Loucy (cell line): ENCODE measurements around the gene CFAP119.
A peak's percentile ranks its signal among the peaks of the same experiment; 100 is the strongest.
"Not testable (repeated sequence)": the region's sequence is repeated elsewhere in the genome, so short reads cannot be mapped to it uniquely, and the experiment has no call there.

Experiments used
- H2AFZ ChIP-seq: fragments of 200-600 bp; sonication (generic); 2 replicates; pipeline ENCODE4 v1.6.0; 2016; ENCODE audit warnings: antibody characterized with exemption, mild to moderate bottlenecking, low read length, moderate library complexity
- H3F3A ChIP-seq: fragments of 200-600 bp; 2 replicates; pipeline ENCODE4 v1.6.0; 2016; ENCODE audit warnings: antibody characterized with exemption, low read depth, mild to moderate bottlenecking
- H3K27me3 ChIP-seq: fragments of 200-600 bp; sonication (generic); 2 replicates; pipeline ENCODE4 v1.6.1; 2014; ENCODE audit warnings: low read length, mild to moderate bottlenecking; ENCODE audit not compliant: insufficient read depth, poor library complexity, severe bottlenecking
- H3K36me3 ChIP-seq: fragments of 200-600 bp; sonication (generic); 2 replicates; pipeline ENCODE4 v1.6.1; 2016; ENCODE audit warnings: low read length; ENCODE audit not compliant: insufficient read depth
- H3K4me1 ChIP-seq: fragments of 200-600 bp; sonication (generic); 2 replicates; pipeline ENCODE4 v1.5.1; 2014; ENCODE audit warnings: low read length, mild to moderate bottlenecking; ENCODE audit not compliant: insufficient read depth, poor library complexity, severe bottlenecking
- H3K4me2 ChIP-seq: fragments of 200-600 bp; sonication (generic); 2 replicates; pipeline ENCODE4 v1.6.0; 2014; ENCODE audit warnings: antibody characterized with exemption, low read length, low read depth, mild to moderate bottlenecking; ENCODE audit not compliant: poor library complexity, severe bottlenecking
- H3K4me3 ChIP-seq: fragments of 200-600 bp; sonication (generic); 2 replicates; pipeline ENCODE4 v1.5.1; 2014; ENCODE audit warnings: low read length, mild to moderate bottlenecking, mixed read lengths; ENCODE audit not compliant: poor library complexity, severe bottlenecking
- H3K79me2 ChIP-seq: fragments of 200-600 bp; sonication (generic); 2 replicates; pipeline ENCODE4 v1.6.1; 2014; ENCODE audit warnings: low read length; ENCODE audit not compliant: insufficient read depth
- H3K9ac ChIP-seq: fragments of 200-600 bp; sonication (generic); 2 replicates; pipeline ENCODE4 v1.6.0; 2014; ENCODE audit warnings: mild to moderate bottlenecking, low read depth, low read length, moderate library complexity; ENCODE audit not compliant: poor library complexity, severe bottlenecking
- H3K9me2 ChIP-seq: fragments of 200-600 bp; sonication (generic); replicated peaks from 2 replicates; pipeline ENCODE4 v1.6.1; 2016; ENCODE audit warnings: low read depth, low read length, mixed read lengths
- H3K9me3 ChIP-seq: fragments of 200-600 bp; sonication (generic); 2 replicates; pipeline ENCODE4 v1.6.1; 2014; ENCODE audit warnings: mild to moderate bottlenecking, antibody characterized with exemption, low read length, low read depth; ENCODE audit not compliant: insufficient read depth
- H4K20me1 ChIP-seq: fragments of 200-600 bp; sonication (generic); 2 replicates; pipeline ENCODE4 v1.6.0; 2014; ENCODE audit warnings: antibody characterized with exemption, low read length, mild to moderate bottlenecking; ENCODE audit not compliant: insufficient read depth, poor library complexity, severe bottlenecking
- CTCF ChIP-seq: fragments of 200-600 bp; sonication (generic); conservative IDR thresholded peaks from 2 replicates; pipeline ENCODE4 v1.5.1; 2014; ENCODE audit warnings: mild to moderate bottlenecking, antibody characterized with exemption, low read length
- EZH2phosphoT487 ChIP-seq: fragments of 200-600 bp; IDR thresholded peaks from 2 replicates; pipeline ENCODE4 v1.6.1; 2018; ENCODE audit warnings: antibody characterized with exemption, mild to moderate bottlenecking, moderate library complexity, borderline replicate concordance

CFAP119 gene

GRCh38 chr16:30761928-30762902 is at the start of gene CFAP119, which contains the start of gene RNF40:
Gene CFAP119 (minus strand): TSS chr16:30762062. CDS start chr16:30761748, 314 bp downstream.
Gene RNF40 (plus strand): TSS chr16:30762322. CDS start chr16:30762546, 224 bp downstream.
- Histone ChIP-seq H3K9ac (peak within 1 kb of the TSS; percentile 86), H2AFZ (peak within 1 kb of the TSS; percentile 88)
- no peak for TF ChIP-seq EZH2phosphoT487
- no peak for TF ChIP-seq CTCF

GRCh38 chr16:30809675-30810074 is 47.8 kb upstream of the CFAP119 start:
- not testable (repeated sequence) for H3K9ac ChIP-seq, H3K27me3 ChIP-seq, H3K4me2 ChIP-seq, H4K20me1 ChIP-seq, H3K4me3 ChIP-seq, H3K9me3 ChIP-seq, H3K79me2 ChIP-seq, H3K9me2 ChIP-seq, H3F3A ChIP-seq, H2AFZ ChIP-seq, H3K36me3 ChIP-seq
- peaks cover 20% of the 10 kb centered on the region for H3K4me1 ChIP-seq

More at GRCh38 chr16:30761928-30762902, at the start of gene CFAP119, which contains the start of gene RNF40:
- H3K9me2 ChIP-seq: no peaks in the 10 kb centered on the region
- no peaks in the 10 kb centered on the region for H3K9me3 ChIP-seq
- peaks cover 22% of the 10 kb centered on the region for H4K20me1 ChIP-seq
- peaks cover 32% of the 10 kb centered on the region; the same call in 1 of the 2 replicates for H3K36me3 ChIP-seq
- peaks cover 28% of the 10 kb centered on the region for H3K79me2 ChIP-seq
- no peaks in the 10 kb centered on the region for H3F3A ChIP-seq
- peak within 1 kb of the TSS; percentile 87 for H3K4me3 ChIP-seq
- peaks cover 23% of the 10 kb centered on the region for H3K4me1 ChIP-seq
- H3K4me2 ChIP-seq: peak within 1 kb of the TSS; percentile 88
- H3K27me3 ChIP-seq: no peaks in the 10 kb centered on the region

- H3K79me2 ChIP-seq, H3K36me3 ChIP-seq, H3K9me2 ChIP-seq, H3F3A ChIP-seq, H3K27me3 ChIP-seq, H4K20me1 ChIP-seq, H3K4me2 ChIP-seq, H3K9me3 ChIP-seq, H3K4me3 ChIP-seq, H2AFZ ChIP-seq, H3K9ac ChIP-seq: not testable (repeated sequence)
- H3K4me1 ChIP-seq: peaks cover 18% of the 10 kb centered on the region
Observed at GRCh38 chr16:30808890-30809426, 47.1 kb upstream of the CFAP119 start.

GRCh38 chr16:30808146-30808545 is 46.3 kb upstream of the CFAP119 start:
- H3K9me2 ChIP-seq: no peaks in the 10 kb centered on the region
- H3K27me3 ChIP-seq: no peaks in the 10 kb centered on the region
- H3K79me2 ChIP-seq: no peaks in the 10 kb centered on the region
- TF ChIP-seq EZH2phosphoT487: no peak
- TF ChIP-seq CTCF: no peak
- H3K4me2 ChIP-seq: no peak overlapping the region
- no peaks in the 10 kb centered on the region for H3K9me3 ChIP-seq
- H2AFZ ChIP-seq: no peak overlapping the region
- peaks cover 15% of the 10 kb centered on the region for H3K4me1 ChIP-seq
- no peaks in the 10 kb centered on the region for H3F3A ChIP-seq
- no peak overlapping the region for H3K4me3 ChIP-seq
- no peaks in the 10 kb centered on the region for H4K20me1 ChIP-seq
- H3K9ac ChIP-seq: no peak overlapping the region
- H3K36me3 ChIP-seq: no peaks in the 10 kb centered on the region
